Measurements from ENCODE around the gene C6orf52.
"Not testable (repeated sequence)": the region's sequence is repeated elsewhere in the genome, so short reads cannot be mapped to it uniquely, and the experiment has no call there.

The C6orf52 gene

DNA sequence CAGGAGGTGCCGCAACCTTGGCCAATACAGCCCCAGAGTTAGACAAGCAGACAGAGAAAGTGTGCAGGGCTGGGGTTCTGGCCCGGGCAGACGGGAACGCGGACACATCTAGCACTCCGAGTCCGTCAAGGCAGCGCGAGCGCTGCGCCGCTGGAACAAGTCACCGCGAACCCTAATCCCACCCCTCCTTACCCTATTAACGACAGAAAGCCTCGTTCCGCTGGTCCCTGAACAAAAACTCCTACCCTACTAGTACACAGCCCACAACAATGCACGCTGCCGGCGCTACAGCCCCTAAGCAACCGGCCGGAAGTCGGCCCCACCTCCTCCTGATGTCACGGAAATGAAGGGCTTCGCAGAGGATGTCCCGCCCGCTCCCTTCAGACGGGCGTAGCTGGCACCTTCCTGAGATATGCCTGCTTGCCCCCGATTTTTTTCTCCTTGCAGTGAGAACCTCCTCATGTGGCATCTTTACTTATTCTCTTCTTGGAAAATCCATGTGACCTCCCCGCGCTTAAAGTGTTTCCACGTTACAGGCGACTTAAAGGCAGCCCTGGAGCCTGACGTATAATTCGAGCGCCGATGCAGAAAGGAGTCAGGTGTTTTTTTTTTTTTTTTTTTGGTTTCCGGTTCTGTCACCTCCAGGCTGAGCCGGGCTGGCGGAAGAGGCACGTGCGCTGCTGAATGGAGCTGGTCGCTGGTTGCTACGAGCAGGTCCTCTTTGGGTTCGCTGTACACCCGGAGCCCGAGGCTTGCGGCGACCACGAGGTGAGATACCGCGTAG, at the start of gene C6orf52, which contains the start of gene PAK1IP1:
C6orf52 (minus strand) TSS at position 315 of the 784 bp plus-strand sequence. CDS start 7,066 bp downstream, outside the sequence.
PAK1IP1 (plus strand) TSS at position 671 of the 784 bp plus-strand sequence; CDS start at position 685, 14 bp downstream.
- peak; percentile 80 for DNase-seq (ENCODE audit: low read depth)
- H3K4me3 ChIP-seq (ENCODE audit: low read length): peak within 1 kb of the TSS; percentile 99
- TF ChIP-seq, protein P1, sequence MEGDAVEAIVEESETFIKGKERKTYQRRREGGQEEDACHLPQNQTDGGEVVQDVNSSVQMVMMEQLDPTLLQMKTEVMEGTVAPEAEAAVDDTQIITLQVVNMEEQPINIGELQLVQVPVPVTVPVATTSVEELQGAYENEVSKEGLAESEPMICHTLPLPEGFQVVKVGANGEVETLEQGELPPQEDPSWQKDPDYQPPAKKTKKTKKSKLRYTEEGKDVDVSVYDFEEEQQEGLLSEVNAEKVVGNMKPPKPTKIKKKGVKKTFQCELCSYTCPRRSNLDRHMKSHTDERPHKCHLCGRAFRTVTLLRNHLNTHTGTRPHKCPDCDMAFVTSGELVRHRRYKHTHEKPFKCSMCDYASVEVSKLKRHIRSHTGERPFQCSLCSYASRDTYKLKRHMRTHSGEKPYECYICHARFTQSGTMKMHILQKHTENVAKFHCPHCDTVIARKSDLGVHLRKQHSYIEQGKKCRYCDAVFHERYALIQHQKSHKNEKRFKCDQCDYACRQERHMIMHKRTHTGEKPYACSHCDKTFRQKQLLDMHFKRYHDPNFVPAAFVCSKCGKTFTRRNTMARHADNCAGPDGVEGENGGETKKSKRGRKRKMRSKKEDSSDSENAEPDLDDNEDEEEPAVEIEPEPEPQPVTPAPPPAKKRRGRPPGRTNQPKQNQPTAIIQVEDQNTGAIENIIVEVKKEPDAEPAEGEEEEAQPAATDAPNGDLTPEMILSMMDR (conservative IDR thresholded peaks at IDR 0.05; ENCODE audit: low read depth, low read length): no peak

DNA sequence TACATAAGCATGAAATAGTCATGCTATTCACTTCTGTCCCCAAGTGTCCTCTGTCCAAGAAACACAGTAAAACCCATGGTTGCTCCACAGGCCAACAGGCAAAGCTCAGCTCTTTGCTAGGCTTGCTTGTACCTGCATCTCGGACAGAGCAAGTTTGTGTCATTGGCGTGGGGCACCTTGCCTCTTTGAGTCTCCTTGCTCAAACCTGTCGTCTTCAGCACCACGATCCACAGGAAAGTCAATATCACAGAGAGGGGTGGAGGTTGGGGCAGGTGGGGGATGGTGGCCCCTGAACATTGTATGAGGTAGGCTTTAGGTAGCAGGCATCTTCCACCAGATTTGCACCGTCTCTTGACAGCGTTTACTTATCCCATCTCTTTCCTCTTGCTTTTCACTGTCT, 49.1 kb upstream of the C6orf52 start:
- TF ChIP-seq, protein P1 (conservative IDR thresholded peaks at IDR 0.05; ENCODE audit: low read depth, low read length): no peak
- no peak for DNase-seq (ENCODE audit: low read depth)
- H3K4me3 ChIP-seq (ENCODE audit: low read length): no peak overlapping the region

DNA sequence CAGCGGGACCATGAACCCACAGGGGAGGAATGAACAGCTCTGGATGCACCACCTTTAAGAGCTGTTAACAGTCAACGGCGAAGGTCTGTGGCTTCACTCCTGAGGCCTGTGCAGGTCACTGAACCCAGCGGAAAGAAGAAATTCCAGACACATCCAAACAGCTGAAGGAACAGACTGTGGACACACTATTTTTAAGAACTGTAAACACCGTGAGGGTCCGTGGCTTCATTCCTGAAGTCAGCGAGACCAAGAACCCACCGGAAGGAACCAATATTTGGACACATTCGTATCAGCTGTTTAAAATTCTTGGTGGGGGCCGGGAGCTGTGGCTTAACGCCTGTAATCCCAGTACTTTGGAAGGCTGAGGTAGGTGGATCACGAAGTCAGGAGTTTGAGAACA, 47.8 kb upstream of the C6orf52 start:
- no peak overlapping the region for H3K4me3 ChIP-seq (ENCODE audit: low read length)
- TF ChIP-seq, protein P1 (conservative IDR thresholded peaks at IDR 0.05; ENCODE audit: low read depth, low read length): no peak

GRCh38 chr6:10741643-10742042, 47.2 kb upstream of the C6orf52 start:
- H3K4me3 ChIP-seq (ENCODE audit: low read length); DNase-seq (ENCODE audit: low read depth): not testable (repeated sequence)

More for the DNA sequence above, 47.8 kb upstream of the C6orf52 start:
- DNase-seq (ENCODE audit: low read depth): no peak

DNA sequence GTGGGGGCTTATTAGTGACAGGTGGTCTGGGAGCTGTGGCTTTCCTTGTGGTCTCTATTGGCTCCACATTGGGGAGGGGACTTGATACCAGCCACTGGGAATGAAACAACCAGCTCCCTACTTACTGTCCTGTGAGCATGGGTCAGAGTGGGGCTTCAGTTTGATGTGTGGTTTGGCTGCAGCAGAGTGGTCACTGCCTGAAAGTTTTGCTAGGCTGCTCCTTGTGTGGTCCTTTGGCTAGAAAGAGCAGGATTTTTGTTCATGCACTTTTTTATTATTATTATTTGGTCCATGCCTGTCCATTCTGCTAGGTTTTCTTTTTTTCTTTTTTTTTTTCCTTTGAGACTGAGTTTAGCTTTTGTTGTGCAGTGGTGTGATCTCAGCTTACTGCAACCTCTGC, 45.6 kb upstream of the C6orf52 start:
- no peak for DNase-seq (ENCODE audit: low read depth)
- TF ChIP-seq, protein P1 (conservative IDR thresholded peaks at IDR 0.05; ENCODE audit: low read depth, low read length): no peak
- no peak overlapping the region for H3K4me3 ChIP-seq (ENCODE audit: low read length)

- H3K4me3 ChIP-seq (ENCODE audit: low read length): no peak overlapping the region
- DNase-seq (ENCODE audit: low read depth): no peak
- TF ChIP-seq, protein P1 (conservative IDR thresholded peaks at IDR 0.05; ENCODE audit: low read depth, low read length): no peak
These were observed 42.3 kb upstream of the C6orf52 start for GRCh38 chr6:10736731-10737130.

DNA sequence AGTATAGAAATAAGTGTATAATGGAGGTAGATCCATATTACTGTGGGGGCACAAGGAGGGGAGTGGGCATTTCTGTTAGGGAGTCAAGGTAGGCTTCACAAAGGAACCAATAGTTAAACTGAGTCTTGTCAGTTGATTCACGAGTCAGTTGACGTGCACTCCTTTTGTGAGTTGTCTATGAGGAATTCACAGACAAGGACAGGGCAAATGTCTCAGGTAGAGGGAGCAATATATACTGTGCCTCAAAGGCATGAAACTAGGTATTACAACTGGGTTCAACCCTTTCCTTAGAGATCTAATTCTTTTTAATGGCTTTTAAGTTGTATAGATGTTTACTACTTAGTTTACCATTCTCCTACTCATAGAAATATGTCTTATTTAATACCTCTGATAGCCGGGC, 39.4 kb upstream of the C6orf52 start:
- TF ChIP-seq, protein P1 (conservative IDR thresholded peaks at IDR 0.05; ENCODE audit: low read depth, low read length): no peak
- no peak overlapping the region for H3K4me3 ChIP-seq (ENCODE audit: low read length)
- no peak for DNase-seq (ENCODE audit: low read depth)
